ENCODE measurements around the gene FCMR. TPM values are rescaled to one million over a fixed set of nuclear protein-coding genes. Genes with fewer than 3 reads are reported as not detected.

The FCMR gene
- total and polyA plus RNA-seq, 4 donors = 0.70 to 3.6 (median 1.7) TPM

DNA sequence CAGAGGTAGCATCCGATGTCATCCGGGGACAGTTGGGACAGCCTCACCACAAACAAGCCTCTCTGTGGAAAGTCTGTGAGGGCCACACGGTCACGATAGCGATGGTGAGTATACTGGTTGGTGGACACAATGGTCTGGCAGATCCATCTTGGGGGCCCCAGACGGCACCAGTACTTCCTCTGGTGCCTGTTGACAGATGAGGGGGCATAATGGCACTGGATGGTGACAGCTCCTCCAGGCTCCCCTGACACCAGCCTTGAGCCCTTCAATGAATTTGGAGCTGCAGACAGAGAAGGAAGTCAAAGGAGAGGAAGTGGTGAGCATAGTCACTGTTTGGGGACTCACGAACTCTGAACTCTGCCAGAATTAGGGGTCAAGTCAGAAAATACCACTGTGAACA is 40.5 kb upstream of the FCMR start (continued):
- TF ChIP-seq CTCF (IDR thresholded peaks at IDR 0.05; ENCODE audit: low read depth, low read length, missing input control) (no peak), HNF4G (IDR thresholded peaks at IDR 0.05) (no peak), RXRA (IDR thresholded peaks at IDR 0.05) (no peak), YY1 (IDR thresholded peaks at IDR 0.05) (no peak), FOXA2 (IDR thresholded peaks at IDR 0.05) (no peak), TAF1 (conservative IDR thresholded peaks at IDR 0.05) (no peak), RAD21 (IDR thresholded peaks at IDR 0.05) (no peak)
- TF ChIP-seq, protein P1, sequence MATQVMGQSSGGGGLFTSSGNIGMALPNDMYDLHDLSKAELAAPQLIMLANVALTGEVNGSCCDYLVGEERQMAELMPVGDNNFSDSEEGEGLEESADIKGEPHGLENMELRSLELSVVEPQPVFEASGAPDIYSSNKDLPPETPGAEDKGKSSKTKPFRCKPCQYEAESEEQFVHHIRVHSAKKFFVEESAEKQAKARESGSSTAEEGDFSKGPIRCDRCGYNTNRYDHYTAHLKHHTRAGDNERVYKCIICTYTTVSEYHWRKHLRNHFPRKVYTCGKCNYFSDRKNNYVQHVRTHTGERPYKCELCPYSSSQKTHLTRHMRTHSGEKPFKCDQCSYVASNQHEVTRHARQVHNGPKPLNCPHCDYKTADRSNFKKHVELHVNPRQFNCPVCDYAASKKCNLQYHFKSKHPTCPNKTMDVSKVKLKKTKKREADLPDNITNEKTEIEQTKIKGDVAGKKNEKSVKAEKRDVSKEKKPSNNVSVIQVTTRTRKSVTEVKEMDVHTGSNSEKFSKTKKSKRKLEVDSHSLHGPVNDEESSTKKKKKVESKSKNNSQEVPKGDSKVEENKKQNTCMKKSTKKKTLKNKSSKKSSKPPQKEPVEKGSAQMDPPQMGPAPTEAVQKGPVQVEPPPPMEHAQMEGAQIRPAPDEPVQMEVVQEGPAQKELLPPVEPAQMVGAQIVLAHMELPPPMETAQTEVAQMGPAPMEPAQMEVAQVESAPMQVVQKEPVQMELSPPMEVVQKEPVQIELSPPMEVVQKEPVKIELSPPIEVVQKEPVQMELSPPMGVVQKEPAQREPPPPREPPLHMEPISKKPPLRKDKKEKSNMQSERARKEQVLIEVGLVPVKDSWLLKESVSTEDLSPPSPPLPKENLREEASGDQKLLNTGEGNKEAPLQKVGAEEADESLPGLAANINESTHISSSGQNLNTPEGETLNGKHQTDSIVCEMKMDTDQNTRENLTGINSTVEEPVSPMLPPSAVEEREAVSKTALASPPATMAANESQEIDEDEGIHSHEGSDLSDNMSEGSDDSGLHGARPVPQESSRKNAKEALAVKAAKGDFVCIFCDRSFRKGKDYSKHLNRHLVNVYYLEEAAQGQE (IDR thresholded peaks at IDR 0.05) = no peak
- TF ChIP-seq, protein P2, sequence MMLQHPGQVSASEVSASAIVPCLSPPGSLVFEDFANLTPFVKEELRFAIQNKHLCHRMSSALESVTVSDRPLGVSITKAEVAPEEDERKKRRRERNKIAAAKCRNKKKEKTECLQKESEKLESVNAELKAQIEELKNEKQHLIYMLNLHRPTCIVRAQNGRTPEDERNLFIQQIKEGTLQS (IDR thresholded peaks at IDR 0.05) = no peak

DNA sequence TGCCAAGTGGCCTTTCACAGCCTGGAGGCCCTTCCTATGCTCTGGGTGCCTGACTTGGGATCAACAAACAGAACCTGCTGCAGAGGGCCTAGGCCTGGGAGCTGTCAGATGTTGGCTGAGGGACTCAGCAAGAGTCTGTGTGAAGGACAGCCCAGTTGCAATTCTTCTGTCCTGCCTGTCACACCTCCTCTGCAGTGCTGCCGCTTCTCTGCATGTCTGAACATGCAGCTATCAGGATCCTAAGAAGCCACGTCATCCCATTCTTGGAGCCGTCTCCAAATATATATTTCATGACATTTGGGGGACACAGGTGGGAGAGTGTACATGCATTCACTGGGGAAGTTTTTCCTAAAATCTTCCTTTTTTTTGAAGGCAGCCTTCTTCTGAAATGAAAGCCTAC is 39.9 kb upstream of the FCMR start:
- no peaks in the 10 kb centered on the region for H3K9me3 ChIP-seq (ENCODE audit: control insufficient read depth in 4 of 4, low read length in 3 of 4)
- no peaks in the 10 kb centered on the region for H3K27me3 ChIP-seq (ENCODE audit: control insufficient read depth in 4 of 4, insufficient read depth in 4 of 4, low read length in 3 of 4)
- no peak for TF ChIP-seq RXRA (IDR thresholded peaks at IDR 0.05)
- no peak for TF ChIP-seq HNF4G (IDR thresholded peaks at IDR 0.05)
- TF ChIP-seq, protein P3, sequence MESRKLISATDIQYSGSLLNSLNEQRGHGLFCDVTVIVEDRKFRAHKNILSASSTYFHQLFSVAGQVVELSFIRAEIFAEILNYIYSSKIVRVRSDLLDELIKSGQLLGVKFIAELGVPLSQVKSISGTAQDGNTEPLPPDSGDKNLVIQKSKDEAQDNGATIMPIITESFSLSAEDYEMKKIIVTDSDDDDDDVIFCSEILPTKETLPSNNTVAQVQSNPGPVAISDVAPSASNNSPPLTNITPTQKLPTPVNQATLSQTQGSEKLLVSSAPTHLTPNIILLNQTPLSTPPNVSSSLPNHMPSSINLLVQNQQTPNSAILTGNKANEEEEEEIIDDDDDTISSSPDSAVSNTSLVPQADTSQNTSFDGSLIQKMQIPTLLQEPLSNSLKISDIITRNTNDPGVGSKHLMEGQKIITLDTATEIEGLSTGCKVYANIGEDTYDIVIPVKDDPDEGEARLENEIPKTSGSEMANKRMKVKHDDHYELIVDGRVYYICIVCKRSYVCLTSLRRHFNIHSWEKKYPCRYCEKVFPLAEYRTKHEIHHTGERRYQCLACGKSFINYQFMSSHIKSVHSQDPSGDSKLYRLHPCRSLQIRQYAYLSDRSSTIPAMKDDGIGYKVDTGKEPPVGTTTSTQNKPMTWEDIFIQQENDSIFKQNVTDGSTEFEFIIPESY (IDR thresholded peaks at IDR 0.05) = no peak
- TF ChIP-seq, protein P2 (IDR thresholded peaks at IDR 0.05) = no peak
- no peak for TF ChIP-seq GABPA (IDR thresholded peaks at IDR 0.05 in 1 of 2, conservative IDR thresholded peaks at IDR 0.05 in 1 of 2)
- no peak for TF ChIP-seq TAF1 (conservative IDR thresholded peaks at IDR 0.05)
- no peak for TF ChIP-seq EGR1 (IDR thresholded peaks at IDR 0.05; ENCODE audit: low read depth in 2 of 2)
- TF ChIP-seq, protein P1 (IDR thresholded peaks at IDR 0.05) = no peak
- no peak for DNase-seq (ENCODE audit: low spot score)
- 80% methylated on average over 3 of the region's 3 CpGs for WGBS
- H3K27ac ChIP-seq (ENCODE audit: low read depth in 1 of 2, low read length in 2 of 2) = no peak overlapping the region
- H3K9ac ChIP-seq (ENCODE audit: low read depth in 1 of 2, low read length in 2 of 2) = no peak overlapping the region
- no peaks in the 10 kb centered on the region for H3K4me1 ChIP-seq (ENCODE audit: control insufficient read depth in 4 of 4, insufficient read depth in 4 of 4, low read length in 3 of 4)
- H3K36me3 ChIP-seq (ENCODE audit: control insufficient read depth in 4 of 4, insufficient read depth in 3 of 4, low read depth in 1 of 4, low read length in 3 of 4) = peaks cover 0 to 10% (median 0%) of the 10 kb centered on the region in 4 donors
- H3K4me3 ChIP-seq (ENCODE audit: low read depth in 1 of 3, low read length in 3 of 3) = no peak overlapping the region

All from liver (tissue), 9 donors.